H54 (cell line): Measurements from ENCODE around the gene FBLN5.
"Not testable (repeated sequence)": the region's sequence is repeated elsewhere in the genome, so short reads cannot be mapped to it uniquely, and the experiment has no call there.

Experiments
- DNase-seq: peaks from one replicate; pipeline ENCODE4 v3.0.0; 2011; ENCODE audit warnings: low spot score, mixed read lengths; ENCODE audit not compliant: insufficient read length
- FAIRE-seq: peaks from 3 replicates; lab custom pipeline; 2011; peaks lifted over from hg19 to GRCh38; lab: Jason Lieb, UNC
- POLR2A ChIP-seq: IDR thresholded peaks from 2 replicates; pipeline ENCODE4 v1.6.1; 2011; ENCODE audit warnings: low read depth, mild to moderate bottlenecking, low read length

Gene FBLN5

GRCh38 chr14:91875525-91876286 is 71.8 kb downstream of the FBLN5 start:
- DNase-seq (no peak), FAIRE-seq (no peak)
- no peak for TF ChIP-seq POLR2A

GRCh38 chr14:91873471-91874415 is 73.8 kb downstream of the FBLN5 start:
- no peak for TF ChIP-seq POLR2A
- FAIRE-seq, result no peak
- DNase-seq, result no peak

- no peak for DNase-seq
Observed at GRCh38 chr14:91872517-91873470, 74.7 kb downstream of the FBLN5 start.

GRCh38 chr14:91872011-91872501 is 75.4 kb downstream of the FBLN5 start:
- FAIRE-seq (no peak), DNase-seq (no peak)

More at GRCh38 chr14:91872517-91873470, 74.7 kb downstream of the FBLN5 start:
- TF ChIP-seq POLR2A, result no peak
- no peak for FAIRE-seq

GRCh38 chr14:91871401-91871800 is 76.1 kb downstream of the FBLN5 start:
- not testable (repeated sequence) for FAIRE-seq, DNase-seq

More at GRCh38 chr14:91872011-91872501, 75.4 kb downstream of the FBLN5 start:
- TF ChIP-seq POLR2A, result no peak

- FAIRE-seq (no peak), DNase-seq (no peak)
- no peak for TF ChIP-seq POLR2A
Observed at GRCh38 chr14:91870890-91871289, 76.6 kb downstream of the FBLN5 start.

GRCh38 chr14:91870001-91870400 is 77.5 kb downstream of the FBLN5 start:
- no peak for TF ChIP-seq POLR2A
- DNase-seq (no peak), FAIRE-seq (no peak)

- DNase-seq, result no peak
- TF ChIP-seq POLR2A, result no peak
- no peak for FAIRE-seq
Observed at GRCh38 chr14:91869556-91869955, 77.9 kb downstream of the FBLN5 start.

GRCh38 chr14:91867316-91867988 is 80.0 kb downstream of the FBLN5 start, which contains the start of gene TC2N:
TC2N (minus strand) TSS chr14:91867536; CDS start chr14:91813769, 53,767 bp downstream.
- DNase-seq, result no peak
- no peak for FAIRE-seq
- TF ChIP-seq POLR2A, result no peak

GRCh38 chr14:91866511-91867295 is 80.8 kb downstream of the FBLN5 start:
- no peak for DNase-seq
- no peak for FAIRE-seq
- TF ChIP-seq POLR2A, result no peak

GRCh38 chr14:91866061-91866460 is 81.4 kb downstream of the FBLN5 start:
- DNase-seq (no peak), FAIRE-seq (no peak)
- TF ChIP-seq POLR2A, result no peak

- TF ChIP-seq POLR2A, result no peak
- DNase-seq (no peak), FAIRE-seq (no peak)
Observed at GRCh38 chr14:91862417-91862816, 85.1 kb downstream of the FBLN5 start.
